ENCODE results near the gene SMIM35.

SMIM35 gene

GRCh38 chr11:118086913-118087768, at the start of gene SMIM35:
Gene SMIM35 (minus strand): TSS chr11:118086963. CDS start chr11:118086757, 206 bp downstream.
- DNase-seq (ENCODE audit: low read depth), result no peak

GRCh38 chr11:118136341-118136740, 49.6 kb upstream of the SMIM35 start:
- DNase-seq (ENCODE audit: low read depth), result no peak

- DNase-seq (ENCODE audit: low read depth), result no peak
Measured at GRCh38 chr11:118135796-118136165, 49.0 kb upstream of the SMIM35 start.

- no peak for DNase-seq (ENCODE audit: low read depth)
Measured at GRCh38 chr11:118135051-118135795, 48.5 kb upstream of the SMIM35 start.

GRCh38 chr11:118133816-118134215, 47.1 kb upstream of the SMIM35 start:
- no peak for DNase-seq (ENCODE audit: low read depth)

- DNase-seq (ENCODE audit: low read depth), result no peak
Measured at GRCh38 chr11:118132385-118133151, 45.8 kb upstream of the SMIM35 start.

GRCh38 chr11:118129471-118130172, 42.9 kb upstream of the SMIM35 start:
- DNase-seq (ENCODE audit: low read depth), result no peak

- DNase-seq (ENCODE audit: low read depth), result no peak
Measured at GRCh38 chr11:118128721-118129470, 42.1 kb upstream of the SMIM35 start.

GRCh38 chr11:118128310-118128709, 41.5 kb upstream of the SMIM35 start:
- DNase-seq (ENCODE audit: low read depth), result no peak

- DNase-seq (ENCODE audit: low read depth), result no peak
Measured at GRCh38 chr11:118126082-118126838, 39.5 kb upstream of the SMIM35 start.

GRCh38 chr11:118124929-118125535, 38.3 kb upstream of the SMIM35 start:
- DNase-seq (ENCODE audit: low read depth), result no peak

GRCh38 chr11:118120793-118121192, 34.0 kb upstream of the SMIM35 start:
- no peak for DNase-seq (ENCODE audit: low read depth)

GRCh38 chr11:118117790-118118601, 31.2 kb upstream of the SMIM35 start:
- DNase-seq (ENCODE audit: low read depth), result no peak

- DNase-seq (ENCODE audit: low read depth), result no peak
Measured at GRCh38 chr11:118115048-118115447, 28.3 kb upstream of the SMIM35 start.

- no peak for DNase-seq (ENCODE audit: low read depth)
Measured at GRCh38 chr11:118114266-118114665, 27.5 kb upstream of the SMIM35 start.

- DNase-seq (ENCODE audit: low read depth), result no peak
Measured at GRCh38 chr11:118112711-118113430, 26.1 kb upstream of the SMIM35 start.

GRCh38 chr11:118111744-118112035, 24.9 kb upstream of the SMIM35 start:
- no peak for DNase-seq (ENCODE audit: low read depth)

- DNase-seq (ENCODE audit: low read depth), result no peak
Measured at GRCh38 chr11:118111019-118111743, 24.4 kb upstream of the SMIM35 start.

All from stimulated activated CD8-positive, alpha-beta memory T cell treated with anti-CD3 and anti-CD28 coated beads, Interleukin-15, amount 100 ng/mL, for 24 hours (primary cell).